MV-4-11 (cell line): Measurements from ENCODE around the gene HOGA1.

Experiments
- DNase-seq: peaks from one replicate; lab custom pipeline; 2025; lab: John Stamatoyannopoulos, UW

HOGA1 gene

GRCh38 chr10:97580421-97581367 is 3.5 kb upstream of the HOGA1 start:
- DNase-seq = no peak

- DNase-seq = no peak
Observed at GRCh38 chr10:97582169-97582568, 2.0 kb upstream of the HOGA1 start.

- DNase-seq = no peak
Observed at GRCh38 chr10:97583476-97583875, 713 bp upstream of the HOGA1 start.

- DNase-seq = no peak
Observed at GRCh38 chr10:97584798-97585438, 729 bp downstream of the HOGA1 start.

- no peak for DNase-seq
Observed at GRCh38 chr10:97585439-97585811, 1.2 kb downstream of the HOGA1 start.

- no peak for DNase-seq
Observed at GRCh38 chr10:97587183-97587582, 3.0 kb downstream of the HOGA1 start.

- no peak for DNase-seq
Observed at GRCh38 chr10:97589479-97589878, 5.3 kb downstream of the HOGA1 start, which contains the start of gene C10orf62. TSS of gene C10orf62 (plus strand) at chr10:97589721. CDS start at chr10:97589898, 177 bp downstream.

GRCh38 chr10:97590082-97590747 is 6.0 kb downstream of the HOGA1 start:
- DNase-seq = no peak

GRCh38 chr10:97590748-97591495 is 6.7 kb downstream of the HOGA1 start:
- DNase-seq = no peak

- no peak for DNase-seq
Observed at GRCh38 chr10:97593421-97593820, 9.2 kb downstream of the HOGA1 start.

- DNase-seq = no peak
Observed at GRCh38 chr10:97596101-97597082, 12.2 kb downstream of the HOGA1 start.

- no peak for DNase-seq
Observed at GRCh38 chr10:97597778-97598177, 13.6 kb downstream of the HOGA1 start.

- DNase-seq = no peak
Observed at GRCh38 chr10:97598407-97599271, 14.4 kb downstream of the HOGA1 start.

- no peak for DNase-seq
Observed at GRCh38 chr10:97599272-97599619, 15.1 kb downstream of the HOGA1 start.

- no peak for DNase-seq
Observed at GRCh38 chr10:97600616-97601015, 16.4 kb downstream of the HOGA1 start.

GRCh38 chr10:97601268-97602215 is 17.4 kb downstream of the HOGA1 start:
- DNase-seq = no peak

GRCh38 chr10:97607095-97607636 is 23.0 kb downstream of the HOGA1 start:
- DNase-seq = no peak

- no peak for DNase-seq
Observed at GRCh38 chr10:97608991-97609561, 24.9 kb downstream of the HOGA1 start.
